Left lobe of liver (tissue), 2 donors: Measurements from ENCODE around the gene SGK1. TPM values are rescaled to one million over a fixed set of nuclear protein-coding genes. Genes with fewer than 3 reads are reported as not detected.

Experiments used
- ATAC-seq: fragments of 200-7000 bp; cut with Tn5 transposase; one replicate; pipeline ENCODE4 v1.9.1; 2020; ENCODE audit warnings: mild to moderate bottlenecking, moderate library complexity
- DNase-seq: peaks from one replicate; pipeline ENCODE4 v3.0.0-alpha.2; 2020; ENCODE audit warnings: low spot score
- total RNA-seq: library from RNA; stranded (reverse); gene quantifications from one replicate; pipeline ENCODE4 v1.2.1, GENCODE V29; 2021
- donor health status: DM: no; HTN: no; CAD: no; lungs with moderate emphysema.
- donor health status: DM: no; HTN: yes; CAD: no.

SGK1 gene
- total RNA-seq, 1 donor from 2014 or later, result 23.1 TPM

DNA sequence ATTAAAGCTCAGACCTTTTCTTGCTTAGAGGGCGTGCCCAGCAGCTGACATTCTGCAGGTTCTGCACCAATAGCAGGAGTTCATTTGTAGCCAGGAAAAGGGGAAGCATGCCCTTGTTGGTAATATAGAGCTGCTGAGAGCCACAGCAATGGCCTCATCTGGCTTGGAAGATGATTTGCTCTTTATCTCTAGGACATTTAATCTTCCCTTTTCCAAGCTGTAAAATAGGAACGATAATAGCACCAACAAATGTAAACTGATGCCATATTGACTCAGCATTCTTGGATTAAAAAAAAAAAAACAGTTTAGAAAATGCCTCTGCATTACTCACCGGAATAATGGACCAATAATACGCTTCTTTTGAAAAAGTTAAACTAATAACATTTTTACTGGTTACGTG, 172.1 kb downstream of the SGK1 start:
- ATAC-seq (no peak), DNase-seq (no peak)

DNA sequence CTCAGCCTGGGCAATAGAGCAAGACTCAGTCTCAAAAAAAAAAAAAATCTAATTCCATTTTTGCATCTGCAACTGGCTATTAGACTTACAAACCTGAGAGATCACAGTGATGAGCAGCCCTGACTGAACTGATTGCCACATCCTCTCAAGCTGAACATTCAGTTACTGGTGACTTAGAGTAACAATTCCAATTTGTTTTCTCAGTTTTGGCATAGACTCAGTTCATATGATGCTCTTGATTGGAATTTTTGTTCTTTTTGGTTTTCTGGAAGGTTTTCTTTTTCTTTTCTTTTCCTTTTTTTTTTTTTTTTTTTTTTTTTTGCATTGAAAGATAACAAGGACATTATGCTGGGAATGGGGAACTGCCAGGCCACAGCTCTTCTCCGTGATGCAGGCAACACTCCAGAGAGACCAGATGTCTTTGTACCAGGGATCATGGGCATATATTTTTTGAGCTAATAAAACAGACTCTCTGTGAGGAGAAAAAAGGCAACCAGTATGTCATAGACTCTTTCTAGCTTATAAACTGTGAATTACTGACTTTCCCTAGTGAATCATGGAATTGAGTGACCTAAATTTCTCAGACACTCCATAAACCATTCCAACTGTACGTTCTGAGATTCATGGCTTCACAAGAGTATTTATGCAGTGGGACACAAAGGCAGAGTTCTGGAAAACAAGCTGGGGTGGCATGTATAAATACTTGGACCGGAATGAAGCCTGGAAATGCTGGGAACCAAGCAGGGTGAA, 179.5 kb downstream of the SGK1 start:
- ATAC-seq (no peak), DNase-seq (no peak)

DNA sequence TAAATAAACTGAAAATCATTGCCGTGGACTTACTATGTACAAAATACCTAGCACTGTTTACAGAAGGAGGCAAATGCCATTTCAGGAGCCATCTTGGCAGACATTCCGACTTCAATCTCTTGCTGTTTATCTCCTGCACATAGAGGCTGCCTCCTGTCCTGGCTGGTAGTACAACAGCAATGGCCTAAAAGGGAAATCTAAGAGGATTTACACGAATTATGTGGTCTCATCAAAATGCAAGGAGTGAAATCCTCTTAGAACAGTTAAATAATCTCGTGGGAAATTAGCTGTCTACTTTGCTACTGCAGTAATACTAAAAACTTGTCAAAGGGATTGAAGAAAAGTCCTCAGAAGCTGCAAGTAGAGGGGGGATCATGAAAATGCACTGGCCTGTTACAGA, 183.3 kb downstream of the SGK1 start:
- no peak for DNase-seq

DNA sequence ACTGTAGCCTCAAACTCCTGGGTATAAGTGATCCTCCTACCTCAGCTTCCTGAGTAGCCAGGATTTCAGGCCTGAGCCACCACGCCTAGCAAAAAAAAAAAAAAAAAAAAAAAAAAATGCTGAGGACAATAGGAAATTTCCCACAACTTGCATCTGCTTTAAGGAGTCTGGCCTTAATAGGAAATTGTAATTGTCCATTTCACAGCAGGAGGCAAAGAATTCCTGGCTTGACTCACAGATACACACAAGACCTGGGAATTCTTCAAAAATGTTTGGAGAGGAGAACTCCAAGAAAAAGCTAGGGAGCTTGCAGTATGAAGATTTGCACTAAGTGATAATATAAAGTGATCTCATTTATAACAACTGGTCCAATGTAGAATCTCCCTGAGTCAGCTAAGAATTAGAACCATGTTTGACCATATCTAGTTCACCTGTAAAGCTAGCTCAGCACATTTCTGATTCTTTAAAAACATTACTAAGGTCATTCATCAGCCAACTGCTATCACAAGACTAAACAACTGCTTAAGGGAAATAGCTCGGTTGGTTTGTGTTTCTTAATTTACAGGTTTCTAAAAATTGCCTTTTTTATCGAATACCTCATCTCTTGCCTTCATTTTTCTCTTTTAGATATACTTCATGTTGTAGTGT, 185.3 kb downstream of the SGK1 start:
- DNase-seq (no peak), ATAC-seq (no peak)

More for the DNA sequence above, 183.3 kb downstream of the SGK1 start:
- no peak for ATAC-seq

DNA sequence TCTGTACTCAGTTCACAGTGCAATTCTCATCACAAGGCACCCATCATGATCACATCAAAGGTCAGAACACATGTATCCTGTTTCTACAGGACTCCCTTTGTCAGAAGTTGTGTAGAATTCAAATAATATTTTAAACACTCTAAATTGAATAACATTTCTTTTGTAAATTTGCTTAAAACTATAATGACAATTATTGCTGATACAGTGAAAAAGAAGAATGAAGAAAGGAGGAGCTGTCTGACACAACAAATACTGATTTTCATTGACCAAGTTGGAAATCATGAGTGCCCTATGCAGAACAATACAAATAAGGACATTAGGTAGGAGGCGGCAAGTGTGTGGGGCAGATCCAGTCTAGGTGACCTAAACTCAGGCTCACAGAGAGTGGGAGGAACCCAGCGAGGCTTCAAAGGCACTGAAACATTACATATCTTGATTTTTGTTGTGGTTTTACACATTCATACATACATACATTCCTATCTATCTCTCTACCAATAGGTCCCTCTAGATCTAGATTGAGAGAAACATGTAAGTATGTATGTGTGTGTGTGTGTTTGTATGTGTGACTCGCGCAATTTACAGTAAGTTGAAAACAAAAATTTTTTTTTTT, 186.3 kb downstream of the SGK1 start:
- DNase-seq, result no peak

DNA sequence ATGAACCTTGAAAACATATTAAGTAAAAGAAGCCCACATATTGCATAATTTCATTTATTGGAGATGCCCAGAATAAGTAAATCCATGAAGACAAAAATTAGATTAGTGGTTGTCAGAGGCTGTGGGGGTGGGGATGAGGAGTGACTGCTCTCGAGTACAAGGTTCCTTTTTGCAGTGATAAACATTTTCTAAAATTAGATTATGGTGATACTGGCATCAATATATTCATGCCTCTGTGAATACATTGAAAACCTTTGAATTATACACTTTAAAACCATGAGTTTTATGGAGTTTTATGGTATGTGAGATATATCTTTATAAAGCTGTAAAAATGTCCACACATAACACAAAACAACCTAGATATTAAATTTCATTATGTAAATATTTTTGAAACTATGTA, 189.8 kb downstream of the SGK1 start:
- ATAC-seq, result no peak
- no peak for DNase-seq

More for the DNA sequence above, 186.3 kb downstream of the SGK1 start:
- ATAC-seq, result no peak

DNA sequence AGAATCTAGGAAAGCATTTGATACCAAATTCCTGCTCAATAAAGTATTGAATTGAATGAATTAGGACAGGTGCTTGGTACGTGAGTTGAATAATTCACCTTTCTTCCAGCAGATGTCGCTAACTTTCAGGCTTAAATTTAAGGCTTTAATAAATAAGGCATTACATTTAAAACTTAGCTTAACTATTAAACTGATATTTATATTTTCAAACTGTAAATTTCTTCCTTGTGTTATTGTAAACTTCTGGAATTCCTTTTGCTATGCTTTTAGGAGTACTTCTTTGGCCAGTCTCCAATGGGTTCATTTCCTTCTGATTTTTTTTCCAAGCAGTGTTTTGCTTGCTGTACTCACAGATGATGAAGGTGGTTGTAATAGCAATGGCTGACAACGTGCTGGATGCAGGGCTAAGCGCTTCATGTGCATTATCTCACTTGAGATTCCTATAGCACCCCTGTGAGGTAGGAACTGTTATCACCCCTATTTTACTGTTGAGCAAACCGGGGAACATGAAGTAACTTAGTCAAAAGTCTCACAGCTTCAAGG, 194.2 kb downstream of the SGK1 start:
- ATAC-seq (peak; percentile 84), DNase-seq (no peak)

DNA sequence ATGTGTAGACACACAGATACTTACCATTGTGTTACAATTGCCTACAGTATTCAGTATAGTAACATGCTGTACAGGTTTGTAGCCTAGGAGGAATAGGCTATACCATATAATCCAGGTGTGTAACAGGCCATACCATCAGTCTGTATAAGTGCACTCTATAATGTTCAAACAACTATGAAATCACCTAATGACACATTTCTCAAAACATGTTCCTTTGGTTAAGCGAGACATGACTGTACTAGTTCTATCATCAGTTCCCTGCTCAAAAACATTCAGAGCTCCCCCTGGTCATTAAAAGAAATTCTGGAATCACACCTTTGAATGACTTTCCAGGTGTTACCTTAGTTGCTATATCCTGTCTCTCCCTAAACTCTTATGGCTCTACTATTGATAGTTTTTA, 195.1 kb downstream of the SGK1 start:
- ATAC-seq (no peak), DNase-seq (no peak)

DNA sequence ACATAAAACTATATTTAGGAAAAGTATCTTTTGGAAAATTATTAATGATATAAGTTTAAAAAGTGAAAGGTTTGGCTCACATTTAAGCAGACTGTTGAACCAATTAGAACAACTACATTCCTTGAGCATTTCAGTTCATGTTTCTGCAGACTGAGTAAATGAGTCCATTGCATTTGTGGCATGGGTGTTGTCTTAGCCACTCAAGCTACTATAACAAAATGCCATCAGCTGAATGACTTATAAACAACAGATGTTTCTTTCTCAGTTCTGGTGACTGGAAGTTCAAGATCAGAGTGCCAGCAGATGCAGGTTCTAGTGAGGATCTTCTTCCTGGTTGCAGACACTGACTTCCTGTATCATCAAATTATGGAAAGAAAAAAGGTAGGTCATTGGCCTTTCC, 198.4 kb downstream of the SGK1 start:
- DNase-seq, result no peak
- no peak for ATAC-seq
